AG09319 (cell line): ENCODE measurements around the gene ADARB1.

Experiments used
- DNase-seq: peaks from one replicate; pipeline ENCODE4 v3.0.0-alpha.2; 2010; ENCODE audit warnings: low read depth; ENCODE audit errors: extremely low read depth
- TF ChIP-seq, protein P1 (sequence below): IDR thresholded peaks from 2 replicates; pipeline ENCODE4 v1.5.1; 2011; ENCODE audit warnings: low read depth, mild to moderate bottlenecking, inconsistent platforms, low read length, moderate library complexity

ADARB1 gene

DNA sequence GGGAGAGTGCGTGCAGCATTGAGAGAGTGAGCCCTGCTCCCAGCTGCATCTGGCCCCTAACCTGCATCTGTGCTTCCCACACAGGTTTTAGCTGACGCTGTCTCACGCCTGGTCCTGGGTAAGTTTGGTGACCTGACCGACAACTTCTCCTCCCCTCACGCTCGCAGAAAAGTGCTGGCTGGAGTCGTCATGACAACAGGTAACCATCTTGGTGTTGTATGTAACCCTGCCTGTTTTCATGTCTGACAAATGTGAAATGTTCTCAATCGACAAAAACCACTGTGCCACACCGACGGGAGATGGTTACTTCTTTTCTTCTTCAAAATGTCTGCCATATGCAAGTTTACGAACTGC, 105.8 kb downstream of the ADARB1 start:
- TF ChIP-seq, protein P1, sequence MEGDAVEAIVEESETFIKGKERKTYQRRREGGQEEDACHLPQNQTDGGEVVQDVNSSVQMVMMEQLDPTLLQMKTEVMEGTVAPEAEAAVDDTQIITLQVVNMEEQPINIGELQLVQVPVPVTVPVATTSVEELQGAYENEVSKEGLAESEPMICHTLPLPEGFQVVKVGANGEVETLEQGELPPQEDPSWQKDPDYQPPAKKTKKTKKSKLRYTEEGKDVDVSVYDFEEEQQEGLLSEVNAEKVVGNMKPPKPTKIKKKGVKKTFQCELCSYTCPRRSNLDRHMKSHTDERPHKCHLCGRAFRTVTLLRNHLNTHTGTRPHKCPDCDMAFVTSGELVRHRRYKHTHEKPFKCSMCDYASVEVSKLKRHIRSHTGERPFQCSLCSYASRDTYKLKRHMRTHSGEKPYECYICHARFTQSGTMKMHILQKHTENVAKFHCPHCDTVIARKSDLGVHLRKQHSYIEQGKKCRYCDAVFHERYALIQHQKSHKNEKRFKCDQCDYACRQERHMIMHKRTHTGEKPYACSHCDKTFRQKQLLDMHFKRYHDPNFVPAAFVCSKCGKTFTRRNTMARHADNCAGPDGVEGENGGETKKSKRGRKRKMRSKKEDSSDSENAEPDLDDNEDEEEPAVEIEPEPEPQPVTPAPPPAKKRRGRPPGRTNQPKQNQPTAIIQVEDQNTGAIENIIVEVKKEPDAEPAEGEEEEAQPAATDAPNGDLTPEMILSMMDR, result no peak
- DNase-seq, result no peak

DNA sequence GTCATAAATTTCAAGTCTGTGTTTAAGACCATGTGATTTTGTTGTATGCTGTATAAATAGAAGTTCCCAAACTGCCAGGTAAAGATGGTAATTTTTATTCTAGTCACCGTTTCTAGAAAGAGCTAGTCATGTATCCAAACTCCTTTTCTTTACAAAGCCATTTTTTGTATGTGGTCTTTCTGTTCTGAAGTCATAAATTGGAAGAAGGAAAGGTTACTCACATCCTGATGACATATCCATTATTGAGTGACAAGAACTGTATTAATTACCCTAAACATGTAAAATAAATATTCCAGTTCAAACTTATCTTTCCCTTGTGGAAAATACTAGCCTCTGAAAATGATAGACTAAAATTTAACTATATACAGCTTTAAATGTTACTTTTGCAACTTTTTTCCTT, 108.6 kb downstream of the ADARB1 start:
- TF ChIP-seq, protein P1, result no peak
- no peak for DNase-seq

DNA sequence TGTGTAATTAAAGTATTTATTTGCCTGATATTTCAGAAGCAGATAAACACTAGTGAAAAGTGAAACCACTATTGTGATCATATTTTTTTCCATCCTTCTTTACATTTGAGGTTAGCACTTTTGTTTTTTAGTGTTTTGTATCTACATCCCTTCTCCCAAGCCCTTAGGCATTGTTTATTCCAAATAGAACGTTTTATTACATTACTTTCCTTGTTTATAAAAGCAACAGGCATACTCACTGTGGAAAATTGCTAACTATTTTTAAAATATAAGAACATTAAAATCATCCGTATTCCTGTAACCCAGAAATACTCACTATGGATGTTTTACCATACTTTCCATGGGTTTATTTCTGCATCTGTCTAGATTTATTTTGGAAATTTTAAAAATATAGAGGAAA, 109.5 kb downstream of the ADARB1 start:
- TF ChIP-seq, protein P1, result no peak
- no peak for DNase-seq

DNA sequence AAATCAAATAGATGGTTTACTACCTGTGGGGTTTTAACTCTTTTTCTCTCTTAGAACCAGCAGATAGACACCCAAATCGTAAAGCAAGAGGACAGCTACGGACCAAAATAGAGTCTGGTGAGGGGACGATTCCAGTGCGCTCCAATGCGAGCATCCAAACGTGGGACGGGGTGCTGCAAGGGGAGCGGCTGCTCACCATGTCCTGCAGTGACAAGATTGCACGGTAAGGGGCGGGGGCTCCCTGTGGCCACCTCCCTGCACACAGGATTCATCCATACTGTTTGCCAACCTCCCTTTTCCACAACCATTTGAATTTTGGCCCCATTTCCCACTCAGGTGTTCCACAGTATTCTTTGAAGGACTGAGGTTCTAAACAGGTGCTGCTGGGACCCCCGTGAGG, 110.5 kb downstream of the ADARB1 start:
- DNase-seq, result no peak
- TF ChIP-seq, protein P1, result no peak

DNA sequence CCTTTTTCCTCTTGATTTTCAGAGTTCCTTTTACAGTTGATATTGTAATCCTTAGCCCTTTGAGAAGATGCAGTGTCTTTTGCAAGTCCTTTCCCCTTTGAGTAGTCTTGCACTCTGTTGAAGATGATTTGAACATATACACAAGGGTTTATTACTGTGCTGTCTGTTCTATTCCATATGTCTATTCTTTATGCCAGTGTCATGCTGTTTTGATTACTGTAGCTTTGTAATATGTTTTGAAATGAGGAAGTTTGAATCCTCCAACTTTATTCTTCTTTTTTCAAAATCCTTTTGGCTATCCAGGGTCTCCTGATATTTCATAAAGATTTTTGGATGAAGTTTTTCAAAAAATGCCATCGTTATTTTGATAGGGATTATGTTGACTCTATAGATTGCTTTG, 112.3 kb downstream of the ADARB1 start:
- no peak for DNase-seq

DNA sequence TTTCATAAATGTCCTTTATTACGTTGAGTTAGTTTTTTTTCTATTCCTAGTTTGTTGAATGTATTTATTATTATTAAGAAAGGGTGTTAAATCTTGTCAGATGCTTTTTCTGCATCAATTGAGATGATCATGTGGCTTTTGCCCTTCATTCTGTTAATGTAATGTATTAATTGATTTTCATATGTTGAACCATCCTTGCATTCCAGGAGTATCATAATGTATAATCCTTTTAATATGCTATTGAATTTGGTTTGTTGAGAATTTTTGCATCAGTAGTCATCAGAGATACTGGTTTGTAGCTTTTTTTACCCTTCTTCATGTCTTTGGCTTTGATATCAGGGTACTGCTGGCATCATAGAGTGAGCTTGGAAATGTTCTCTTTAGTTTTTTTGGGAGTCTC, 113.3 kb downstream of the ADARB1 start:
- DNase-seq, result no peak
- TF ChIP-seq, protein P1, result no peak

More for the DNA sequence above, 112.3 kb downstream of the ADARB1 start:
- TF ChIP-seq, protein P1, result no peak

DNA sequence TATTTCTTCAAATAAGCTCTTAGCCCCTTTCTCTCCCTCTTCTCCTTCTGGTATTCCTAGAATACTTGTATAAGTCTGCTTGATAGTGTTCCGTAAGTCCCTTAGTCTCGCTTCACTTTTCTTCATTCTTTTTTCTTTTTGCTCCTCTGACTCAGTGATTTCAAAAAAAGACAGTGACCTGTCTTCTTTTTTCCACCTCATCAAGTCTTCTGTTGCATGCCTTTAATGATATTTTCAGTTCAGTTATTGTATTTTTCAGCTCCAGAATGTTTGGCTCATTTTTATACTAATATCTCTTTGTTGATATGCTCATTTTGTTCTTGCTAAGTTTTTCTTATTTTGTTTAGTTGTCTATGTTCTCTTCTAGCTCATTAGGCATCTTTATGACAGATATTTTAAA, 115.6 kb downstream of the ADARB1 start:
- TF ChIP-seq, protein P1, result no peak
- DNase-seq, result no peak
